Stimulated activated memory B cell treated with anti-CD40 and anti-IgM and Interleukin-4, amounts not matched to agents 10 μg/mL and 1 μg/mL and 100 μg/mL, for 72 hours (primary cell): ENCODE results near the gene KCNJ2.
A peak's percentile ranks its signal among the peaks of the same experiment; 100 is the strongest.

Experiments used
- ATAC-seq: fragments of 150-1000 bp; cut with Tn5 transposase; 2 replicates; pipeline ENCODE4 v1.10.0; 2021
- H3K27ac Mint-ChIP-seq: one replicate; pipeline ENCODE4 v1.8.0; 2022; ENCODE audit warnings: mild to moderate bottlenecking, mixed read lengths
- H3K27me3 Mint-ChIP-seq: one replicate; pipeline ENCODE4 v1.8.0; 2022; ENCODE audit warnings: mixed read lengths
- H3K36me3 Mint-ChIP-seq: one replicate; pipeline ENCODE4 v1.8.0; 2022; ENCODE audit warnings: mixed read lengths
- H3K4me1 Mint-ChIP-seq: one replicate; pipeline ENCODE4 v1.8.0; 2022; ENCODE audit warnings: mixed read lengths
- H3K4me3 Mint-ChIP-seq: one replicate; pipeline ENCODE4 v1.8.0; 2022; ENCODE audit warnings: mild to moderate bottlenecking, moderate library complexity, mixed read lengths
- H3K9me3 Mint-ChIP-seq: one replicate; pipeline ENCODE4 v1.8.0; 2022; ENCODE audit warnings: mixed read lengths

Gene KCNJ2

DNA sequence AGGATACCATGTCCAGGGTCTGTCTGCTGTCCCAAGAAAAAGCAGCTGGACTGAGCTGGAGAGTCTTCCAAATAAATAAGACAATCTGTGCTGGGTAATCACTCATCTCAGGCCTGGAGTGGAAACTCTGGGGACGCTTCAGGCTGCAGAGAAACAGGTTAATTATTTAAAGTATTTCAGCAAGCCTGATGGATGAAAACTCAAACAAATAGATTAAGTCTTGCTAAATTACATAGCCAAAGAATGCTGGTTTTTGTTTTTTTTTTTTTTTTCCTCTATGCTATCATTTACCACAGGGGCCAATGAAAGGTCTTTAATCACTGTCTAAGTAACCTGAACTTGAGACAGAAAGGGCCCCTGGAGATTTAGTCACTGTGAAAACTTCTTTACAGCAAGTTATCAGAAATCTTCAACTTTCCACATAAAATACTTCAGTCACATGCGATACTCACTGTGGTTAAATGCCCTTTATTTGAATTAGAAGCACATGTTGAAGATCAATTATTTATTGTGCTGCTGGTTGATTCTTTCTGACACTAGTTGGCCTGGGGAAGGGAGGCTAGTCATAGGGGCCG, 31.0 kb upstream of the KCNJ2 start:
- H3K27ac Mint-ChIP-seq: no peak overlapping the region
- no peaks in the 10 kb centered on the region for H3K9me3 Mint-ChIP-seq
- H3K4me3 Mint-ChIP-seq: no peak overlapping the region
- H3K27me3 Mint-ChIP-seq: no peaks in the 10 kb centered on the region
- peaks cover 14% of the 10 kb centered on the region for H3K4me1 Mint-ChIP-seq
- ATAC-seq: no peak
- no peaks in the 10 kb centered on the region for H3K36me3 Mint-ChIP-seq

DNA sequence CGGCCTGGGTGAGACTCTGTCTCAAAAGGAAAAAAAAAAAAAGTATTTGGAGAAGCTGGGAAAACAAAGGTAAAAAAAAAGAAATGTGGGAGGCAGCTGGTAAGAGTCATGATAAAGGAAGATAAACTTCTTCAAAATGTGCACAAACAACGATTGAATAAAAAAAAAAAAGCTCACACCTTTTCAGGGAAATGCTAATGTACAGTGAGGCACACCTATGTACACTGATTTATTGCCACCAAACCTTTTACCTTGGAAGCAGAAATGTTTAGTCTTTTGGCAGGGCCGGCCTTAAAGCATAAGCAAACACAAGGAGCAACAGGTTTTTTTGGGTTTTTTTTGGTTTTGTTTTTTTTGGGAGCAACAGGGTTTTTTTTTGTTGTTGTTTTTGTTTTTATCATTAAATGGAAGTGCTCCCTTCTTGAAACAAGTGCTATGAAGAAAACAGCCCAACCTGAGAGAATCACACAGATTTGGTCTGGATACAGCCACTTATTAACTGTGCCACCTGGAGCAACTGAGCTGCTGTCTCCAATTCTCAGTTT, 29.8 kb upstream of the KCNJ2 start:
- no peaks in the 10 kb centered on the region for H3K27me3 Mint-ChIP-seq
- ATAC-seq: no peak
- no peaks in the 10 kb centered on the region for H3K9me3 Mint-ChIP-seq
- H3K4me3 Mint-ChIP-seq: no peak overlapping the region
- no peaks in the 10 kb centered on the region for H3K36me3 Mint-ChIP-seq
- peaks cover 14% of the 10 kb centered on the region for H3K4me1 Mint-ChIP-seq
- no peak overlapping the region for H3K27ac Mint-ChIP-seq

DNA sequence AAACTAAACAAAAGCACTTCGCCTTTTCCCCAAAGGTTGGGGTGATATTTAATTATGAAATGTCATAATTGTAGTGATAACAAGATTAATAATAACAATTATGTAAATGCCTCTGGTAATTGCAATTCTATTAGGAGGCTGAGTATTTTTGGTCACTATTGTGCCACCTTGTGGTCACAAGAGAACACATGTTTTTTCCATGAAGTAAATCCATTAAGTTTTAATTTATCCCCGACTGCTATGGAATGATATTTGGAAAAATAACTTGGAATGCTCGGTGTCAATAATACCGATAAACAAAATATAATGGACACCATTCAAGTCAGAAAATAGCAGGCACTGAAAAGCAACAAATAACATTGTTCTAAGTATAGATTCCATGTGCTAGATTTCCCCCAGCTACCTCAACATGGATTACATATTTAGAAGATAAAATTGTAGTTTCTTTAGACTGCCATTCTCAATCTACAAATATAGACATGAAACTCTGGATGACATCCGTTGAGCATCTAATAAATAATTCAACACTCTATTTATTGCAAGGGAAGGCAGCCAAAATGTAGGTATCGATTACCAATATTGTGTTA, 25.0 kb upstream of the KCNJ2 start:
- Mint-ChIP-seq H3K27me3 (peaks cover 11% of the 10 kb centered on the region), H3K4me3 (no peak overlapping the region), H3K36me3 (no peaks in the 10 kb centered on the region), H3K27ac (no peak overlapping the region), H3K4me1 (no peaks in the 10 kb centered on the region), H3K9me3 (no peaks in the 10 kb centered on the region)
- no peak for ATAC-seq

DNA sequence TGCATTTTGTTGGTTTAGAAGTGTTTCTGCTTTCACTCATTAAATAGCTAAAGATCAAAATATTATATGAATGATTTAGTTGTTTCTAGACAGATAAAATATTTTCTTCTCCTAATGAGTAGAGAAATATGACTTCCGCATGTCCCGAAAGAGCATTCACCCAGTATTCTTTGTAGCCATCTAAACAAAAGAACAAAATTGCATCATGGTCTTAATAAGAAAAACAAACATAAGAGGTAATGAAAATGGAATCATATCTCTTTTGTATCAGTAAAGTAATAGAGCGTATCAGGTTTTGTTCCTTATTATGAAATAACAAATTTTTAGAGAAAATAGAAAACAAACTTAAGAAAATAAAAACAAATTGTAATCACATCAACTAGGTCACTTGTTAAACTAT, 16.1 kb upstream of the KCNJ2 start:
- H3K9me3 Mint-ChIP-seq: no peaks in the 10 kb centered on the region
- H3K27ac Mint-ChIP-seq: no peak overlapping the region
- no peaks in the 10 kb centered on the region for H3K27me3 Mint-ChIP-seq
- no peak overlapping the region for H3K4me3 Mint-ChIP-seq
- no peaks in the 10 kb centered on the region for H3K4me1 Mint-ChIP-seq
- ATAC-seq: no peak
- no peaks in the 10 kb centered on the region for H3K36me3 Mint-ChIP-seq

DNA sequence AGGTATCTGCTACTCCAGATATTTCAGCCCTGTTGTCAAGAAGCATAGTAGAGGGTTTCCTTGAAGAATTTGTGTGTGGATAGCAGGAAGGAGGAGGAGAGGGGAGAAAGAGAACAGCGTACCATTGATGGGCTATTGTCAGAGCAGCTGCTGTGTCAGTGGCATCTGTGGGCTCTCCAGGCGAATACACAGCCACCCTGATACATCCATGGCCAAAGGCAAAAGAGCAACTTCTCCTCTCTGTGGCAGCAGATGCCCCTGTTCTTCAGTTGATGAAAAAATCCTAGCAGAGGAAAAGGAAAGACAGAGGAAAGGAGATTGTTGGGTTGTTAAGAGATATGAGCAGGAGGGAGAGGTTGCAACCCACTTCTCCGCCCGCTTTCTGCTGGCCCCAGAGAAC, 12.2 kb upstream of the KCNJ2 start:
- Mint-ChIP-seq H3K27ac (no peak overlapping the region), H3K9me3 (no peaks in the 10 kb centered on the region), H3K27me3 (no peaks in the 10 kb centered on the region), H3K4me1 (no peaks in the 10 kb centered on the region), H3K36me3 (no peaks in the 10 kb centered on the region), H3K4me3 (no peak overlapping the region)
- ATAC-seq: no peak

DNA sequence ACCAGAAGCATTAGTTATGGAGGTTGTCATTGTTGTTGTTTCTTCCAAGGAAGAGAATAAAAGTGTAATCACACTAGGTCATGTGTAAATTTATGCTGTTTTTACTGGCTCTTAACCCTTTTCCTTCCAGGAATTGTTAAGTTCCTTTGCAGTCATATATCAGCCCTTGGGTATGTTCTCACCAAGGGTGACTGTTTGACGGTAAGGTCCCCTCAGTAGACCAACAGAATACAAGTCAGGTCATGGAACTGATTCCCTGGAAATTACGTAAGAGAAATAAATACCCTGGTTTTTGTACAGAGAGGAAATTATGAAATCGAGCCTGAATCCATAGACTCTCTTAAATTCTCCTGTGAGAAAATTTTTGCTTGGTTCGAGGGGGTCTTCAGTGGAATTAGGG, 11.2 kb upstream of the KCNJ2 start:
- Mint-ChIP-seq H3K36me3 (no peaks in the 10 kb centered on the region), H3K27ac (no peak overlapping the region), H3K4me1 (no peaks in the 10 kb centered on the region), H3K4me3 (no peak overlapping the region), H3K27me3 (no peaks in the 10 kb centered on the region), H3K9me3 (no peaks in the 10 kb centered on the region)
- ATAC-seq: no peak

DNA sequence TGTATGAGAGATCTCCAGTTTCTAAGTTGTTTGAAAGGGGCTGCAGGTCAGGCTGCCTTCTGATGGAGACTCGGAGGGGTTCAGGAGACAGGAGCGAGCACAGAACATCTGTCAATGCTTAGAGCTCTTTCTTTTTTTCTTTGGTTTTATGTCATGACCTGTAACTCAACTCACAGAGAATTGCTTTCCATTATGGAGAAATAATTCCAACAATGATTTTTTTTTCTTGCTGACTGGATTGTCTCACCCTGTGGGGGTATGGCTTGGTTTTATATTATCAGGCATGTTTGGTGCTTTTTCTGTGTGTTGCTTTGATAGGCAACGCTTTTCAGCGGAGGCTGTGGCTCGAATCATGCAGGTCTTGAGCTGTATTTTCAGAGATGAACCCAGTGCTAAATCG, 10.7 kb upstream of the KCNJ2 start:
- ATAC-seq: no peak
- Mint-ChIP-seq H3K27ac (no peak overlapping the region), H3K27me3 (no peaks in the 10 kb centered on the region), H3K4me1 (no peaks in the 10 kb centered on the region), H3K9me3 (no peaks in the 10 kb centered on the region), H3K36me3 (no peaks in the 10 kb centered on the region), H3K4me3 (no peak overlapping the region)

DNA sequence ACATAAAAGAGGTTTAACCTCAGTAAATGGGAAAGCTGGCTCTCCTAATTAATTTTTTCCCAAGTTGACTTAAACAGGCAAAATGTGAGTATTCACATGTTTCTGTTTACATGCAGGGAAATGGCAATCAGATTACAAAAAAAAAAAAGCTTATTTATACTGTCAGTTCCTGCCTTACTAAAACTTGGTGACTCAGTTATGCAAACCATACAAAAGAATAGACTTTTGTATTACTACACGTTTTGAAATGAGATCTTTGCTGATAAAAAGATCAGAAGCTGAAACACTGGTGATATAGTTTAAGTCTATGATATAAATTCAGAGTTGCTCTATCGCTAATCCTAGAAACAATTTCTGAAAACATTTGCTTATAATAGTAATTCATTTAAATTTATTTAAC, 9.4 kb upstream of the KCNJ2 start:
- no peak overlapping the region for H3K4me3 Mint-ChIP-seq
- no peaks in the 10 kb centered on the region for H3K9me3 Mint-ChIP-seq
- no peaks in the 10 kb centered on the region for H3K4me1 Mint-ChIP-seq
- ATAC-seq: no peak
- H3K27ac Mint-ChIP-seq: no peak overlapping the region
- no peaks in the 10 kb centered on the region for H3K36me3 Mint-ChIP-seq
- no peaks in the 10 kb centered on the region for H3K27me3 Mint-ChIP-seq

DNA sequence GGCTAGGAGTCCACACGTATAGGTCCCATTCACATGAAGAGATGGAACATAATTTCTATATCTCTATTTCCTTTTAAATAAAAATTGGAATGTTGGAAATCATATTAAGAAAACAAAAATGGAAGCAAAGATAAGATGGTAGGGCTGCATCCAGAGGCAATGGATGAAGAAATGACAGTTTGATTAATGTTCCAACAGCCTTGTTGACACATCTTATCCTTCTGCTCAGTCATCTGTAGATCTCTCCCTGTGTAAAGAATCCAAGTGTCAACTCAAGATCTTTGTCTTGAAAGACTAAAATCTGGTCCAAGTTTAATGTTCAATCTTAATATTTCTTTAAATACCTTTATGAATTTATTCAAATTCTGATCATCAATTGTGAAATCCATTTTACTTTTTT, 7.8 kb upstream of the KCNJ2 start:
- Mint-ChIP-seq H3K4me1 (no peaks in the 10 kb centered on the region), H3K36me3 (no peaks in the 10 kb centered on the region), H3K27ac (no peak overlapping the region), H3K4me3 (no peak overlapping the region), H3K27me3 (peaks cover 6% of the 10 kb centered on the region), H3K9me3 (no peaks in the 10 kb centered on the region)
- ATAC-seq: no peak

DNA sequence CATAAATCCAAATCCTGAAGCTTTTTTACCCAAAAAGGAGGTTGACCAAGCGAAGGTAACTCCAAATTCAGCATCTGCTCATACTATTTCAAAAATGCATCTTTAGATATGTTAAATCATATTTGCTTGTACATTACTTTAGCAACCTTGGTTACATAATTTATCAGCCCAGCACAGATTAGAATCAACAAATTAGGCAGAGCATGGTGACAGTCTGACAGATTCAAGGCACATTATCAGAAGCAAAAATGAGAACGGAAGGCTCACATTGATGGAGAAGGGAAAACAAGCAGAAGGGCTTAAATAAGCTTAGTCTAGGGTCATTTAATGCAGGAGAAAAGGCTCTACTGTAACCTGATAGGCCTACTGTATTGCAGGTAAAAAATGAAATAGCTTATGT, 3.9 kb upstream of the KCNJ2 start:
- Mint-ChIP-seq H3K9me3 (no peaks in the 10 kb centered on the region), H3K4me3 (no peak overlapping the region)

DNA sequence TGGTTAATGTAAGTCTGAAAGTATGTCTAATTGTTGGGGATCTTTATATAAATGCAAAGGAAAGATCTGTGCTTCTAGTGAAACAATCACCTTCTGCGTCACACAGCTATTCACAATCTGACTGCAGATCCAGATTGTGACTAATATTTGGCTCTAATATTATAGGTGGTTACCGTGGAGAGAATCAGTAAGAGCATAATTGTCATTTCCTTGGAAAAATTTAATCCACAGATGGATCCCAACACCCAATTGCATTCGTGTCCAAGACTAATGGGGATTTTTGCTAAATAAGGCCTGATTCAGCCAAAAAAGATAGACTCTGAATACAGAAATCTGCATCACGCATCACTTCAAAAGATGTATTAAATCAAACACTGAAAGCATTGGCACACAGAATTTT, 2.7 kb upstream of the KCNJ2 start:
- Mint-ChIP-seq H3K27ac (no peak overlapping the region), H3K4me1 (peaks cover 18% of the 10 kb centered on the region), H3K9me3 (no peaks in the 10 kb centered on the region), H3K27me3 (peaks cover 50% of the 10 kb centered on the region), H3K36me3 (no peaks in the 10 kb centered on the region), H3K4me3 (no peak overlapping the region)
- no peak for ATAC-seq

More for the DNA sequence above, 3.9 kb upstream of the KCNJ2 start:
- H3K36me3 Mint-ChIP-seq: no peaks in the 10 kb centered on the region
- H3K27ac Mint-ChIP-seq: no peak overlapping the region
- H3K27me3 Mint-ChIP-seq: peaks cover 39% of the 10 kb centered on the region
- peaks cover 18% of the 10 kb centered on the region for H3K4me1 Mint-ChIP-seq
- ATAC-seq: no peak

DNA sequence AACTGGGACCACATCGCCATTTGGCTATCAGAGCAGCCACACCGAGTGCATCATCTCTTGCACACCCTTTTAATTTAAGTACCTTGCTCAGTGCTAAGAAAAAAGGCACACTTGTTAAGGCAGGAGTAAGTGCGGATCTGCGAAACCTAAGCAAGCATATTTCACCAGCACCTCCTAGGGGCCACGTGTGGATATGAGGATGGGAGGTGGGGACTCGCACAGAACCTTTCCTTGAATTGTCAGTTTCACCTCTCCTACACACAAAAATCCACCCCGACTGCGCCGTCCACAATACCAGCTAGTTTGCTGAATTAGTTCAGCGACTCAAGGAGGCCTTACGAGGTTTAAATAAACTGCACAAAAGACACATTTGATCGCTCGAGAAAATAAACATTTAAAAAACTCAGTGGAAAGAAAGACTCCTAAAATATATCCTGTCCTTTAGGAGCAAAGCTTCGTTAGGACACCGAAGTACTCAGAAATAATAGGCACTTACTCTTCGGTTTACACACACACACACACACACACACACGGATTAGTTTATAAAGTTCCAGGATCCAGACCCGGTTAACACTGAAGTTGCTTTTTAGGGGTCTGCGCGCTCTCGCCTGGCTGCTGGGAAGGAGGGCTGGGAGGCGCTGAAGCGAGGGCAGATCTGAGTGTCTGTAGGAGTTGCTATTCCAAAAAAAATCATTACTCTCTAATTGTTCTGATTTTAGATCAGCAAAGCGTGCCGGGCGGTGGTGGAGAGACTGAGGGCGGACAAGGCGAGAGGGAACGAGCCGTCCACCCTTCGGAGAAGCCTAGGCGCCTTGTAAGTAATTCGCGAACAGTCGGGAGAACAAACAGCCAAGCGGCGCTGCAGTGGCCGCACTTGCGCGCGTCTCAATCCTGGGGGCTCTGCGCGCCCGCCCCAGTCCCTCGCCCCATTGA, 1.0 kb upstream of the KCNJ2 start:
- Mint-ChIP-seq H3K9me3 (no peaks in the 10 kb centered on the region), H3K4me1 (peaks cover 18% of the 10 kb centered on the region), H3K27ac (no peak overlapping the region), H3K4me3 (peak overlapping the region; percentile 60), H3K36me3 (no peaks in the 10 kb centered on the region), H3K27me3 (peaks cover 63% of the 10 kb centered on the region)
- peak; percentile 11 for ATAC-seq

DNA sequence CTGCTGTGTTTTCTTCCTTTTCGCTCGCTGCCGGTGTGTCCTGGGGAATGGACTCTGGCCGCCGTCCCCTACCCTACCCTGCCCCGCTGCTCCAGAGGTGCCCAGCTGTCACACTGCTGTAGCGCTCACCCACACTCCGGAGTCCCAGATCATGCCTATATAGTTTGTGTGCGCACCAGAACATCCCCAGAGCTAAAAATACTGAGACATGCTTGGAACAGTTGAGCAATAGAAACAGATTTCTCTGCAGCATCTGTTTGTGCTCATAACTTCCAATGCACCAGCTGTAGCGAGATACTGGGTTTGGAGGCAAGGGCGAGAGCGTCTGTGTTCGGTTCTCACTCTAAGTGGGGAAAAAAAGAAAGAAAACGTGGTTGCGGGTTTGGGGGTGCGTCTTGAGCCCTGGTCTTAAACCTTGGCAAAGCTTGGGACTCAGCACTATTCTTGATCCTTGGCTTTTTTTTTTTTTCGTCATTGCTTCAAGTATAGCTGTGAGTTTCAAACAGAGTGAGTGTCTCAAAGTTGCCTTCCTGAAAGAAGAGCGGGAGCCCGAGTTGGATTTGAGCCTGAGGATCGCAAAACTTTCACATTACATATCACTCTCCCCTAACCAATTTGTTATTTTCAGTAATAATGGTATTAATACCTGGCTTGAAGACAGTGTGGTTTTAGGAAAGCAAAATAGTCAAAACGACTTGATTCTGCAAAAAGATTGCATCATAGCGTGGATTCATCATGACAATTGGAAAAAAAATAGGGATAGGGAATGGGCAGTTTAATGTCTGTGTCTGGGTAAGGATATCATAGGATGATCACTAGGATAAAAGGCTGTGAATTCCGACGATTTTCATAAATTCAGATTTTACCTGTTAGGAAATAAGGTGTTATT, 621 bp downstream of the KCNJ2 start:
- peaks cover 63% of the 10 kb centered on the region for H3K27me3 Mint-ChIP-seq
- no peaks in the 10 kb centered on the region for H3K36me3 Mint-ChIP-seq

DNA sequence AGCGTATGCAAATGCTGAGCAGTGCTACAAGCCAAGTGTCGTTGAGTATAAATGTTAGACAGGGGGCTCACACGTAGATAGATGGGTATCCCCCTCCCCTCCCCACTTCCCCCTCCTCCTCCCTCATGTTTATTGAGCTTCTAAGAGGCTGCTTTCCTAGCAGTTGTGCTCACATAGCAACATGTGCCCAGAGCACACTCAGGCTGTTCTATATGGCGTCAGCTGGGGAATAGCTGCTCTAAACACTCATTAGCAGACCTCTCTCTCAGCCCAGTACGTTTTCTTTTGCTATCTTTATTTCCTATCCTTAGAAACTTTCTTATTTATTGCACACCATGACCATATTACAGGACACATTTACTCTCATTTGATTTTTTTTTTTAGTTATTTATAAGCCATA, 1.8 kb downstream of the KCNJ2 start:
- Mint-ChIP-seq H3K4me1 (peaks cover 18% of the 10 kb centered on the region), H3K4me3 (no peak overlapping the region), H3K27me3 (peaks cover 61% of the 10 kb centered on the region), H3K27ac (no peak overlapping the region), H3K36me3 (no peaks in the 10 kb centered on the region), H3K9me3 (no peaks in the 10 kb centered on the region)
- no peak for ATAC-seq

More for the DNA sequence above, 621 bp downstream of the KCNJ2 start:
- no peak overlapping the region for H3K27ac Mint-ChIP-seq
- H3K4me3 Mint-ChIP-seq: peak overlapping the region; percentile 11
- peaks cover 18% of the 10 kb centered on the region for H3K4me1 Mint-ChIP-seq
- ATAC-seq: no peak
- no peaks in the 10 kb centered on the region for H3K9me3 Mint-ChIP-seq

DNA sequence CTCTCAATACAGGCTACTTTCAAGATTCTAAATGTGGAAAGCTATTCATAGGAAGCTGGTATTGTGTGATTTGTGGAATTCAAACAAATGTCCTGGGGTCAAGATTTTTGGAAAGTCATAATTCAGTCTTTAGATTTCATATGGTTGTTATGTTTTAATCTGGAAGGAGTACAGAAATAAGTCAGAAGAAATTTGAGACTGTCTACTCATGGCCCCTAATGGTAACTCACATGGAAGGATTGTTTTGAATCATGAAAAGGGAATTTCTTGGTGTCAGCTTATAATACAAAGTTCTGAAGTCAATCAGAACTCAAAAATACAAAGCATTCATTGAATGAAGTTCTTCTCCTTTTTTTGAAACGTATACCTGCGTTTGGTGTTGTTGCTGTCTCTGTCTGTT, 3.1 kb downstream of the KCNJ2 start:
- Mint-ChIP-seq H3K4me1 (peaks cover 18% of the 10 kb centered on the region), H3K4me3 (no peak overlapping the region), H3K27ac (no peak overlapping the region), H3K27me3 (peaks cover 48% of the 10 kb centered on the region), H3K9me3 (no peaks in the 10 kb centered on the region), H3K36me3 (no peaks in the 10 kb centered on the region)
- ATAC-seq: no peak
